Neutrophil (primary cell): Measurements from ENCODE around the gene EEA1.
"Not testable (repeated sequence)": the region's sequence is repeated elsewhere in the genome, so short reads cannot be mapped to it uniquely, and the experiment has no call there.

Source experiments
- H3K27ac ChIP-seq: fragments of 200-600 bp; sonication (generic); 2 replicates; pipeline ENCODE4 v1.5.1; 2016; ENCODE audit warnings: mild to moderate bottlenecking, moderate library complexity
- H3K27me3 ChIP-seq: fragments of 200-600 bp; sonication (generic); 2 replicates; pipeline ENCODE4 v1.6.0; 2016; ENCODE audit warnings: mild to moderate bottlenecking
- H3K36me3 ChIP-seq: fragments of 200-600 bp; sonication (generic); 2 replicates; pipeline ENCODE4 v1.5.1; 2017
- H3K4me1 ChIP-seq, 2 experiments: fragments of 200-600 bp in 1 of 2; sonication (generic) in 1 of 2; 1 replicate in 1 of 2; 2 replicates in 1 of 2; pipeline versions ENCODE4 v1.5.1 to v1.6.1; 2013 to 2016; ENCODE audit warnings: low read depth in 1 of 2, low read length in 1 of 2, mild to moderate bottlenecking in 1 of 2, moderate library complexity in 1 of 2; ENCODE audit not compliant: control insufficient read depth in 1 of 2, insufficient read depth in 1 of 2
- H3K4me3 ChIP-seq, 2 experiments: fragments of 200-600 bp in 1 of 2; sonication (generic) in 1 of 2; 1 replicate in 1 of 2; 2 replicates in 1 of 2; pipeline ENCODE4 v1.5.1; 2013 to 2016; ENCODE audit warnings: low read depth in 1 of 2, low read length in 1 of 2, mild to moderate bottlenecking in 1 of 2, moderate library complexity in 1 of 2
- H3K9me3 ChIP-seq: fragments of 200-600 bp; sonication (generic); 2 replicates; pipeline ENCODE4 v1.5.1; 2016
- TF ChIP-seq, protein P1 (sequence below): fragments of 200-600 bp; sonication (generic); IDR thresholded peaks from 2 replicates; pipeline ENCODE4 v1.5.1; 2016; ENCODE audit warnings: antibody characterized with exemption

EEA1 gene

GRCh38 chr12:92971859-92972524 lies 42.9 kb upstream of the EEA1 start:
- H3K9me3 ChIP-seq: no peaks in the 10 kb centered on the region
- TF ChIP-seq, protein P1, sequence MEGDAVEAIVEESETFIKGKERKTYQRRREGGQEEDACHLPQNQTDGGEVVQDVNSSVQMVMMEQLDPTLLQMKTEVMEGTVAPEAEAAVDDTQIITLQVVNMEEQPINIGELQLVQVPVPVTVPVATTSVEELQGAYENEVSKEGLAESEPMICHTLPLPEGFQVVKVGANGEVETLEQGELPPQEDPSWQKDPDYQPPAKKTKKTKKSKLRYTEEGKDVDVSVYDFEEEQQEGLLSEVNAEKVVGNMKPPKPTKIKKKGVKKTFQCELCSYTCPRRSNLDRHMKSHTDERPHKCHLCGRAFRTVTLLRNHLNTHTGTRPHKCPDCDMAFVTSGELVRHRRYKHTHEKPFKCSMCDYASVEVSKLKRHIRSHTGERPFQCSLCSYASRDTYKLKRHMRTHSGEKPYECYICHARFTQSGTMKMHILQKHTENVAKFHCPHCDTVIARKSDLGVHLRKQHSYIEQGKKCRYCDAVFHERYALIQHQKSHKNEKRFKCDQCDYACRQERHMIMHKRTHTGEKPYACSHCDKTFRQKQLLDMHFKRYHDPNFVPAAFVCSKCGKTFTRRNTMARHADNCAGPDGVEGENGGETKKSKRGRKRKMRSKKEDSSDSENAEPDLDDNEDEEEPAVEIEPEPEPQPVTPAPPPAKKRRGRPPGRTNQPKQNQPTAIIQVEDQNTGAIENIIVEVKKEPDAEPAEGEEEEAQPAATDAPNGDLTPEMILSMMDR: no peak
- H3K27me3 ChIP-seq: no peaks in the 10 kb centered on the region
- no peaks in the 10 kb centered on the region for H3K36me3 ChIP-seq
- peak overlapping the region; percentile 41 for H3K27ac ChIP-seq
- H3K4me1 ChIP-seq: peaks cover 37 to 43% of the 10 kb centered on the region in 2 experiments
- no peak overlapping the region for H3K4me3 ChIP-seq

DNA sequence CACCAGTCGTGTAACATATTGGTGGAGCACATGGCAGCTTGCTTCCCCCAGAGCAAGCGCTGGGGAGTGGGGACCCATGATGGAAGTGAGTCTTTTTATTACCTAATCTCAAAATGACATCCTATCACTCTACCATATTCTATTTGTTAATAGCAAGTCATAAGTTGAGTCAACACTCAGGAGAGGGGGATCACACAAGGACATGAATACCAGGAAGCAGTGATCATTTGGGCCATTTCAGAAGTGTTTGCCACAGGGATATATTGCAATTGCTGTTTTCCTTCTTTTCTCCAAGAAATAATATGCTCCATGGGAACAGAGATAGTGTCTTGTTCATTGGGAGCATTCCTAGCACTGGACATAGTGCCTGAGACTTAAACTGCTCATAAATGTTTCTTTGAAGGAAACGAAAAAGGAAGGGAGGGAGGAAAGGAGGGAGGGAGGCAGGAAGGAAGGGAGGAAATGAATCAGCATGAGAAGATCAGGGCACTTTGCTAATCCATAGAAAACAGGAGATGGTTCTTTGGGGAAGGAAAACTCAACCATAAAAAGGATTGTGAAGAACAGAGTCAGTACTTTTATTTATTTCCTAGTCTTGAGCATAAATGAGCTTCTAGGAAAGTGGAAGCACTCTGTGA lies 39.2 kb upstream of the EEA1 start:
- Histone ChIP-seq H3K27ac (no peak overlapping the region), H3K4me3 (no peak overlapping the region), H3K27me3 (no peaks in the 10 kb centered on the region), H3K4me1 (peaks cover 25 to 31% of the 10 kb centered on the region in 2 experiments), H3K9me3 (no peaks in the 10 kb centered on the region), H3K36me3 (no peaks in the 10 kb centered on the region)
- TF ChIP-seq, protein P1: no peak

DNA sequence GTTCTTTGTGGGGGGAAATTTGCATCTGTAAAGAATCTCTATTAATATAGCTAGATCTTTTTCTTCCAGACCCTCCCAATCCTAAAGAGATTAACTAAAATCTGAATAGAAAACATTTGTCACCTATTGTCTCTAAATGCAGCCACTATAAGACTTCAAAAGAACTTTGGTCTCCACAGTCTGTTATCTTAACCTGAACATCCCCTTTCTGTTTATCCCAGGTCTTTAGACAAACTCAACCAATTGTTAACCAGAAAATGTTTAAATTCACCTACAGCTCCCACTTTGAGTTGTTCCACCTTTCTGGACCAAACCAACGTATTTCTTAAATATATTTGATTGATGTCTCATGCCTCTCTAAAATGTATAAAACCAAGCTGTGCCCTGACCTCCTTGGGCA lies 35.3 kb upstream of the EEA1 start:
- not testable (repeated sequence) for H3K36me3 ChIP-seq, H3K4me1 ChIP-seq, H3K27me3 ChIP-seq, H3K4me3 ChIP-seq, H3K27ac ChIP-seq, H3K9me3 ChIP-seq

GRCh38 chr12:92961949-92962348 lies 32.9 kb upstream of the EEA1 start:
- Histone ChIP-seq H3K4me3 (no peak overlapping the region), H3K27ac (no peak overlapping the region), H3K9me3 (no peaks in the 10 kb centered on the region), H3K4me1 (no peaks in the 10 kb centered on the region), H3K27me3 (no peaks in the 10 kb centered on the region), H3K36me3 (no peaks in the 10 kb centered on the region)
- TF ChIP-seq, protein P1: no peak

- TF ChIP-seq, protein P1: no peak
- no peaks in the 10 kb centered on the region for H3K36me3 ChIP-seq
- H3K4me3 ChIP-seq: no peak overlapping the region
- no peaks in the 10 kb centered on the region for H3K4me1 ChIP-seq
- H3K27ac ChIP-seq: no peak overlapping the region
- H3K27me3 ChIP-seq: no peaks in the 10 kb centered on the region
- H3K9me3 ChIP-seq: no peaks in the 10 kb centered on the region
Observed at GRCh38 chr12:92955997-92956663, 27.0 kb upstream of the EEA1 start.

- H3K36me3 ChIP-seq: no peaks in the 10 kb centered on the region
- no peaks in the 10 kb centered on the region for H3K27me3 ChIP-seq
- TF ChIP-seq, protein P1: no peak
- H3K9me3 ChIP-seq: no peaks in the 10 kb centered on the region
- H3K4me1 ChIP-seq: no peaks in the 10 kb centered on the region
- H3K4me3 ChIP-seq: no peak overlapping the region
- no peak overlapping the region for H3K27ac ChIP-seq
Observed at GRCh38 chr12:92953747-92954146, 24.7 kb upstream of the EEA1 start.
